DND-41 (cell line): ENCODE measurements around the gene C8B.

Experiments
- ATAC-seq: fragments of 200-7000 bp; cut with Tn5 transposase; 3 replicates; pipeline ENCODE4 v1.9.1; 2021; ENCODE audit warnings: low read depth; ENCODE audit not compliant: insufficient read depth
- DNase-seq: peaks from one replicate; pipeline ENCODE4 v3.0.0-alpha.2; 2020
- H2AFZ ChIP-seq: 2 replicates; pipeline ENCODE4 v1.6.0; 2012; ENCODE audit warnings: low read depth, low read length
- H3K27ac ChIP-seq: 2 replicates; pipeline ENCODE4 v1.5.1; 2012; ENCODE audit warnings: low read length, inconsistent platforms
- H3K27me3 ChIP-seq: fragments of 200-600 bp; sonication (generic); 2 replicates; pipeline ENCODE4 v1.6.0; 2012; ENCODE audit warnings: low read length, mild to moderate bottlenecking, inconsistent platforms; ENCODE audit not compliant: insufficient read depth, poor library complexity
- H3K36me3 ChIP-seq: 2 replicates; pipeline ENCODE4 v1.5.1; 2012; ENCODE audit warnings: low read length, inconsistent platforms; ENCODE audit not compliant: insufficient read depth
- H3K4me1 ChIP-seq: 2 replicates; pipeline ENCODE4 v1.5.1; 2012; ENCODE audit warnings: mild to moderate bottlenecking, low read length; ENCODE audit not compliant: insufficient read depth
- H3K4me2 ChIP-seq: 2 replicates; pipeline ENCODE4 v1.6.0; 2012; ENCODE audit warnings: mild to moderate bottlenecking, moderate library complexity, low read length, inconsistent platforms; ENCODE audit not compliant: insufficient read depth
- H3K4me3 ChIP-seq, 2 experiments: fragments of 200-600 bp in 1 of 2; shearing (Covaris generic) in 1 of 2; 2 replicates each; pipeline ENCODE4 v1.5.1; 2012 to 2016; ENCODE audit warnings: inconsistent platforms in 2 of 2, low read length in 2 of 2, mild to moderate bottlenecking in 2 of 2, low read depth in 1 of 2, moderate library complexity in 1 of 2
- H3K79me2 ChIP-seq: 2 replicates; pipeline ENCODE4 v1.6.0; 2012; ENCODE audit warnings: low read length, inconsistent platforms; ENCODE audit not compliant: insufficient read depth
- H3K9ac ChIP-seq: 2 replicates; pipeline ENCODE4 v1.6.0; 2012; ENCODE audit warnings: low read depth, mild to moderate bottlenecking, inconsistent platforms, low read length, moderate library complexity
- H3K9me3 ChIP-seq: 2 replicates; pipeline ENCODE4 v1.5.1; 2012; ENCODE audit warnings: low read length, moderate library complexity, mild to moderate bottlenecking, inconsistent platforms; ENCODE audit not compliant: insufficient read depth, severe bottlenecking
- H4K20me1 ChIP-seq: 2 replicates; pipeline ENCODE4 v1.6.0; 2012; ENCODE audit warnings: low read length; ENCODE audit not compliant: insufficient read depth
- CTCF ChIP-seq: IDR thresholded peaks from 2 replicates; pipeline ENCODE4 v1.5.1; 2012; ENCODE audit warnings: borderline replicate concordance, low read length, moderate library complexity, mild to moderate bottlenecking; ENCODE audit not compliant: poor library complexity, severe bottlenecking; ENCODE audit errors: extremely low read depth
- EZH2 ChIP-seq: IDR thresholded peaks from 3 replicates; pipeline ENCODE4 v1.6.1; 2012; ENCODE audit warnings: borderline replicate concordance, low read depth, mild to moderate bottlenecking, moderate library complexity, low read length, inconsistent platforms; ENCODE audit not compliant: severe bottlenecking

The C8B gene

GRCh38 chr1:56923201-56923600 lies 42.6 kb downstream of the C8B start:
- Histone ChIP-seq H3K9ac (no peak overlapping the region), H3K27ac (no peak overlapping the region), H2AFZ (no peak overlapping the region), H3K79me2 (no peaks in the 10 kb centered on the region), H3K4me1 (no peaks in the 10 kb centered on the region), H3K9me3 (no peaks in the 10 kb centered on the region), H4K20me1 (no peaks in the 10 kb centered on the region), H3K4me3 (no peak overlapping the region), H3K27me3 (no peaks in the 10 kb centered on the region), H3K36me3 (no peaks in the 10 kb centered on the region), H3K4me2 (no peak overlapping the region)
- TF ChIP-seq EZH2 (no peak), CTCF (no peak)
- DNase-seq (no peak), ATAC-seq (no peak)

GRCh38 chr1:56922507-56922906 lies 43.3 kb downstream of the C8B start:
- ATAC-seq = no peak
- no peaks in the 10 kb centered on the region for H4K20me1 ChIP-seq
- H3K9ac ChIP-seq = no peak overlapping the region
- no peak for DNase-seq
- H3K4me3 ChIP-seq = no peak overlapping the region
- H3K27ac ChIP-seq = no peak overlapping the region
- H3K36me3 ChIP-seq = no peaks in the 10 kb centered on the region
- H3K4me2 ChIP-seq = no peak overlapping the region
- no peaks in the 10 kb centered on the region for H3K27me3 ChIP-seq
- H3K79me2 ChIP-seq = no peaks in the 10 kb centered on the region
- TF ChIP-seq CTCF (no peak), EZH2 (no peak)
- no peaks in the 10 kb centered on the region for H3K4me1 ChIP-seq
- no peaks in the 10 kb centered on the region for H3K9me3 ChIP-seq
- H2AFZ ChIP-seq = no peak overlapping the region

- Histone ChIP-seq H3K9me3 (no peaks in the 10 kb centered on the region), H3K27ac (no peak overlapping the region), H3K9ac (no peak overlapping the region), H4K20me1 (no peaks in the 10 kb centered on the region), H3K27me3 (no peaks in the 10 kb centered on the region), H2AFZ (no peak overlapping the region), H3K79me2 (no peaks in the 10 kb centered on the region), H3K36me3 (no peaks in the 10 kb centered on the region), H3K4me3 (no peak overlapping the region), H3K4me2 (no peak overlapping the region), H3K4me1 (no peaks in the 10 kb centered on the region)
- no peak for DNase-seq
- no peak for TF ChIP-seq EZH2
- TF ChIP-seq CTCF = no peak
- no peak for ATAC-seq
Measured at GRCh38 chr1:56922070-56922469, 43.7 kb downstream of the C8B start.

GRCh38 chr1:56921479-56921878 lies 44.3 kb downstream of the C8B start:
- Histone ChIP-seq H3K79me2 (no peaks in the 10 kb centered on the region), H3K9me3 (no peaks in the 10 kb centered on the region), H3K9ac (no peak overlapping the region), H3K4me2 (no peak overlapping the region), H3K4me3 (no peak overlapping the region), H3K36me3 (no peaks in the 10 kb centered on the region), H3K4me1 (no peaks in the 10 kb centered on the region), H4K20me1 (no peaks in the 10 kb centered on the region), H3K27me3 (no peaks in the 10 kb centered on the region), H2AFZ (no peak overlapping the region), H3K27ac (no peak overlapping the region)
- TF ChIP-seq CTCF (no peak), EZH2 (no peak)
- ATAC-seq (no peak), DNase-seq (no peak)
